Neural progenitor cell (in vitro differentiated cells): ENCODE data around the gene GPAM.

ENCODE experiments used
- CTCF ChIP-seq: fragments of 200-600 bp; sonication (generic); IDR thresholded peaks from 2 replicates; pipeline ENCODE4 v1.5.1; 2017; ENCODE audit warnings: antibody characterized with exemption, mild to moderate bottlenecking
- EZH2 ChIP-seq: fragments of 200-600 bp; sonication (generic); IDR thresholded peaks from 2 replicates; pipeline ENCODE4 v1.6.1; 2017; ENCODE audit warnings: antibody characterized with exemption, mild to moderate bottlenecking, moderate library complexity
- EZH2phosphoT487 ChIP-seq: fragments of 200-600 bp; sonication (generic); IDR thresholded peaks from 2 replicates; pipeline ENCODE4 v1.6.1; 2017; ENCODE audit warnings: antibody characterized with exemption

- no peak for TF ChIP-seq CTCF
- TF ChIP-seq EZH2, result no peak
- no peak for TF ChIP-seq EZH2phosphoT487
Observed at GRCh38 chr10:112224933-112225529, 41.5 kb upstream of the GPAM start.
